Measurements from ENCODE around the gene TEP1.

GRCh38 chr14:20377171-20377570 lies 36.1 kb downstream of the TEP1 start:
- TF ChIP-seq CTCF (IDR thresholded peaks at IDR 0.05), result no peak
- TF ChIP-seq POLR2A (IDR thresholded peaks at IDR 0.05), result no peak
